ENCODE measurements around the gene AGBL4. TPM values are rescaled to one million over a fixed set of nuclear protein-coding genes. Genes with fewer than 3 reads are reported as not detected.

AGBL4 gene
- total RNA-seq, 1 experiment from 2014 or later: not detected

GRCh38 chr1:48917901-48918603 lies 1105.7 kb downstream of the AGBL4 start:
- BruUV-seq (replicated peaks): no TSS peak
- H3K27me3 ChIP-seq (ENCODE audit: insufficient read depth, low read length): no peaks in the 10 kb centered on the region
- no peaks in the 10 kb centered on the region for H3K9me3 ChIP-seq (ENCODE audit: control insufficient read depth in 1 of 2, insufficient read depth in 1 of 2, low read depth in 1 of 2, low read length in 2 of 2)
- H3K79me2 ChIP-seq (ENCODE audit: insufficient read depth, low read length): no peaks in the 10 kb centered on the region
- no peak overlapping the region for H2AFZ ChIP-seq (ENCODE audit: low read depth, low read length, poor library complexity, severe bottlenecking)
- no peaks in the 10 kb centered on the region for H3K4me1 ChIP-seq (ENCODE audit: control insufficient read depth in 1 of 2, insufficient read depth in 2 of 2, low read length in 2 of 2)
- H3K36me3 ChIP-seq (ENCODE audit: control insufficient read depth in 1 of 2, insufficient read depth in 2 of 2, low read length in 2 of 2): no peaks in the 10 kb centered on the region
- H3K4me2 ChIP-seq (ENCODE audit: low read length): no peak overlapping the region
- H3K27ac ChIP-seq (ENCODE audit: low read depth, low read length): no peak overlapping the region
- no peaks in the 10 kb centered on the region for H4K20me1 ChIP-seq (ENCODE audit: insufficient read depth)
- intact Hi-C loops (cut with micrococcal nuclease): no loop called here
- POLR2A ChIA-PET: no interaction called here
- DNase-seq (ENCODE audit: low read depth, low spot score): no peak
- H3K9me2 ChIP-seq (ENCODE audit: insufficient read depth): no peaks in the 10 kb centered on the region
- no peak overlapping the region for H3K4me3 ChIP-seq (replicated peaks in 1 of 2; ENCODE audit: low read depth in 1 of 2, low read length in 2 of 2)
- no peak overlapping the region for H3K9ac ChIP-seq (ENCODE audit: low read length)
- ATAC-seq: no peak
- CTCF ChIA-PET: interaction anchor here (0.7 kb wide), 1 partner anchor 1163 kb away, joined by 3 read pairs; no protein-coding TSS in a partner anchor
- TF ChIP-seq ELF1 (IDR thresholded peaks at IDR 0.05; ENCODE audit: borderline replicate concordance, low read depth): no peak
- TF ChIP-seq TCF7L2 (IDR thresholded peaks at IDR 0.05; ENCODE audit: borderline replicate concordance, extremely low read depth, insufficient read depth, insufficient read length): peak; percentile 37
- TF ChIP-seq, protein P1, sequence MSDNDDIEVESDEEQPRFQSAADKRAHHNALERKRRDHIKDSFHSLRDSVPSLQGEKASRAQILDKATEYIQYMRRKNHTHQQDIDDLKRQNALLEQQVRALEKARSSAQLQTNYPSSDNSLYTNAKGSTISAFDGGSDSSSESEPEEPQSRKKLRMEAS (IDR thresholded peaks at IDR 0.05): no peak
- TF ChIP-seq EZH2phosphoT487 (IDR thresholded peaks at IDR 0.05; ENCODE audit: borderline replicate concordance): no peak
- RAD21 ChIA-PET (ENCODE audit: low non-redundant PET in 1 of 2, low total read pairs in 2 of 2, uncharacterized antibody in 2 of 2, unreplicated experiment in 2 of 2): no interaction called here

- Histone ChIP-seq H4K20me1 (ENCODE audit: insufficient read depth) (no peaks in the 10 kb centered on the region), H3K9ac (ENCODE audit: low read length) (no peak overlapping the region), H3K79me2 (ENCODE audit: insufficient read depth, low read length) (no peaks in the 10 kb centered on the region), H3K9me2 (ENCODE audit: insufficient read depth) (no peaks in the 10 kb centered on the region), H3K36me3 (ENCODE audit: control insufficient read depth in 1 of 2, insufficient read depth in 2 of 2, low read length in 2 of 2) (no peaks in the 10 kb centered on the region), H3K9me3 (ENCODE audit: control insufficient read depth in 1 of 2, insufficient read depth in 1 of 2, low read depth in 1 of 2, low read length in 2 of 2) (no peaks in the 10 kb centered on the region), H3K4me2 (ENCODE audit: low read length) (no peak overlapping the region), H2AFZ (ENCODE audit: low read depth, low read length, poor library complexity, severe bottlenecking) (no peak overlapping the region), H3K27me3 (ENCODE audit: insufficient read depth, low read length) (no peaks in the 10 kb centered on the region), H3K27ac (ENCODE audit: low read depth, low read length) (no peak overlapping the region), H3K4me3 (replicated peaks in 1 of 2; ENCODE audit: low read depth in 1 of 2, low read length in 2 of 2) (no peak overlapping the region), H3K4me1 (ENCODE audit: control insufficient read depth in 1 of 2, insufficient read depth in 2 of 2, low read length in 2 of 2) (no peaks in the 10 kb centered on the region)
- BruUV-seq (replicated peaks): no TSS peak
- ATAC-seq (no peak), DNase-seq (ENCODE audit: low read depth, low spot score) (no peak)
- ChIA-PET RAD21 (ENCODE audit: low non-redundant PET in 1 of 2, low total read pairs in 2 of 2, uncharacterized antibody in 2 of 2, unreplicated experiment in 2 of 2) (no interaction called here), CTCF (interaction anchor here (0.7 kb wide), 1 partner anchor 1164 kb away, joined by 3 read pairs; no protein-coding TSS in a partner anchor), POLR2A (no interaction called here)
- TF ChIP-seq REST (IDR thresholded peaks at IDR 0.05; ENCODE audit: low read depth) (no peak), POLR2AphosphoS5 (IDR thresholded peaks at IDR 0.05; ENCODE audit: low read depth, low read length) (no peak), EGR1 (IDR thresholded peaks at IDR 0.05; ENCODE audit: low read depth) (no peak), ZNF274 (IDR thresholded peaks at IDR 0.05; ENCODE audit: low read depth, low read length) (no peak), EZH2phosphoT487 (IDR thresholded peaks at IDR 0.05; ENCODE audit: borderline replicate concordance) (no peak), ATF3 (IDR thresholded peaks at IDR 0.05) (no peak), SRF (IDR thresholded peaks at IDR 0.05; ENCODE audit: low read depth) (no peak), CBX3 (IDR thresholded peaks at IDR 0.05; ENCODE audit: low read depth) (no peak), SIN3A (IDR thresholded peaks at IDR 0.05; ENCODE audit: low read depth) (no peak)
- TF ChIP-seq, protein P2, sequence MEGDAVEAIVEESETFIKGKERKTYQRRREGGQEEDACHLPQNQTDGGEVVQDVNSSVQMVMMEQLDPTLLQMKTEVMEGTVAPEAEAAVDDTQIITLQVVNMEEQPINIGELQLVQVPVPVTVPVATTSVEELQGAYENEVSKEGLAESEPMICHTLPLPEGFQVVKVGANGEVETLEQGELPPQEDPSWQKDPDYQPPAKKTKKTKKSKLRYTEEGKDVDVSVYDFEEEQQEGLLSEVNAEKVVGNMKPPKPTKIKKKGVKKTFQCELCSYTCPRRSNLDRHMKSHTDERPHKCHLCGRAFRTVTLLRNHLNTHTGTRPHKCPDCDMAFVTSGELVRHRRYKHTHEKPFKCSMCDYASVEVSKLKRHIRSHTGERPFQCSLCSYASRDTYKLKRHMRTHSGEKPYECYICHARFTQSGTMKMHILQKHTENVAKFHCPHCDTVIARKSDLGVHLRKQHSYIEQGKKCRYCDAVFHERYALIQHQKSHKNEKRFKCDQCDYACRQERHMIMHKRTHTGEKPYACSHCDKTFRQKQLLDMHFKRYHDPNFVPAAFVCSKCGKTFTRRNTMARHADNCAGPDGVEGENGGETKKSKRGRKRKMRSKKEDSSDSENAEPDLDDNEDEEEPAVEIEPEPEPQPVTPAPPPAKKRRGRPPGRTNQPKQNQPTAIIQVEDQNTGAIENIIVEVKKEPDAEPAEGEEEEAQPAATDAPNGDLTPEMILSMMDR (IDR thresholded peaks at IDR 0.05 in 2 of 3, conservative IDR thresholded peaks at IDR 0.05 in 1 of 3; ENCODE audit: borderline replicate concordance in 1 of 3, insufficient read depth in 1 of 3, low read depth in 2 of 3, low read length in 2 of 3): no peak
- intact Hi-C loops (cut with micrococcal nuclease): no loop called here
These were observed 1106.7 kb downstream of the AGBL4 start for GRCh38 chr1:48917070-48917454.

Measured in HCT116 (cell line).